ENCODE measurements around the gene COL20A1. TPM values are rescaled to one million over a fixed set of nuclear protein-coding genes. Genes with fewer than 3 reads are reported as not detected.

The COL20A1 gene
- total RNA-seq, 4 donors from 2014 or later: not detected

GRCh38 chr20:63278661-63279060 lies 14.3 kb upstream of the COL20A1 start:
- no peak for DNase-seq (ENCODE audit: low spot score)
- TF ChIP-seq CTCF (IDR thresholded peaks at IDR 0.05): no peak
- no peak for ATAC-seq (ENCODE audit: low FRiP score)

- no peak for DNase-seq (ENCODE audit: low spot score)
- no peak for ATAC-seq (ENCODE audit: low FRiP score)
- TF ChIP-seq CTCF (IDR thresholded peaks at IDR 0.05): no peak
Observed at GRCh38 chr20:63279931-63280330, 13.1 kb upstream of the COL20A1 start.

- ATAC-seq (ENCODE audit: low FRiP score): no peak
- no peak for TF ChIP-seq CTCF (IDR thresholded peaks at IDR 0.05)
Observed at GRCh38 chr20:63280371-63280770, 12.6 kb upstream of the COL20A1 start.

GRCh38 chr20:63280929-63281545 lies 11.9 kb upstream of the COL20A1 start:
- no peak for TF ChIP-seq CTCF (IDR thresholded peaks at IDR 0.05)
- ATAC-seq (ENCODE audit: low FRiP score): no peak
- no peak for DNase-seq (ENCODE audit: low spot score)

More at GRCh38 chr20:63280371-63280770, 12.6 kb upstream of the COL20A1 start:
- no peak for DNase-seq (ENCODE audit: low spot score)

- DNase-seq (ENCODE audit: low spot score) (no peak), ATAC-seq (ENCODE audit: low FRiP score) (no peak)
- no peak for TF ChIP-seq CTCF (IDR thresholded peaks at IDR 0.05)
Observed at GRCh38 chr20:63281742-63282665, 11.0 kb upstream of the COL20A1 start.

GRCh38 chr20:63282946-63283345 lies 10.0 kb upstream of the COL20A1 start:
- no peak for ATAC-seq (ENCODE audit: low FRiP score)
- no peak for DNase-seq (ENCODE audit: low spot score)
- TF ChIP-seq CTCF (IDR thresholded peaks at IDR 0.05): no peak
